A172 (cell line): ENCODE data around the gene SLC35D1. TPM values are rescaled to one million over a fixed set of nuclear protein-coding genes. Genes with fewer than 3 reads are reported as not detected.
A peak's percentile ranks its signal among the peaks of the same experiment; 100 is the strongest.
"Not testable (repeated sequence)": the region's sequence is repeated elsewhere in the genome, so short reads cannot be mapped to it uniquely, and the experiment has no call there.

ENCODE experiments used
- DNase-seq: peaks from one replicate; pipeline ENCODE4 v3.0.0-alpha.2; 2015; ENCODE audit warnings: low spot score
- total RNA-seq: library from RNA; depleted of rRNA; stranded (reverse); fragments of >200 nt; shearing (Covaris generic); gene quantifications from 2 replicates; pipeline ENCODE4 v1.2.3, GENCODE V29; 2014; rRNA removed

SLC35D1 gene
- total RNA-seq, 1 experiment from 2014 or later = 14.1 TPM

- no peak for DNase-seq
Measured at GRCh38 chr1:66985835-66986234, 68.1 kb downstream of the SLC35D1 start.

GRCh38 chr1:66984491-66984890 lies 69.5 kb downstream of the SLC35D1 start:
- no peak for DNase-seq

- no peak for DNase-seq
Measured at GRCh38 chr1:66982561-66983260, 71.2 kb downstream of the SLC35D1 start.

- DNase-seq = peak; percentile 41
Measured at GRCh38 chr1:66981679-66982078, 72.3 kb downstream of the SLC35D1 start.

GRCh38 chr1:66980745-66981367 lies 73.1 kb downstream of the SLC35D1 start:
- DNase-seq = peak; percentile 49

GRCh38 chr1:66979621-66980020 lies 74.3 kb downstream of the SLC35D1 start:
- not testable (repeated sequence) for DNase-seq

- DNase-seq = no peak
Measured at GRCh38 chr1:66978201-66978600, 75.7 kb downstream of the SLC35D1 start.

- DNase-seq = no peak
Measured at GRCh38 chr1:66968574-66968973, 85.4 kb downstream of the SLC35D1 start.

GRCh38 chr1:66966188-66966873 lies 87.6 kb downstream of the SLC35D1 start:
- DNase-seq = not testable (repeated sequence)

- DNase-seq = no peak
Measured at GRCh38 chr1:66957938-66958337, 96.0 kb downstream of the SLC35D1 start.

- no peak for DNase-seq
Measured at GRCh38 chr1:66954208-66954607, 99.7 kb downstream of the SLC35D1 start.

GRCh38 chr1:66951513-66951912 lies 102.4 kb downstream of the SLC35D1 start:
- DNase-seq = peak; percentile 70

Other genes starting within 250 kb of the SLC35D1 start
- 0.93 and 1.5 TPM in 2 replicates for gene DNAI4, start 129.3 kb downstream of the SLC35D1 start, total RNA-seq
- 36.1 and 41.1 TPM in 2 replicates for gene MIER1, start 129.2 kb downstream of the SLC35D1 start, total RNA-seq
- gene C1orf141, start 80.8 kb upstream of the SLC35D1 start, total RNA-seq = not detected in 2 replicates
- gene IL23R, start 112.3 kb upstream of the SLC35D1 start, total RNA-seq = not detected in 2 replicates